NCI-H524 treated with DMSO at 0.1 percent for 48 hours (cell line): Measurements from ENCODE around the gene NRAP.
"Not testable (repeated sequence)": the region's sequence is repeated elsewhere in the genome, so short reads cannot be mapped to it uniquely, and the experiment has no call there.

Source experiments
- DNase-seq: peaks from one replicate; lab custom pipeline; 2025; lab: John Stamatoyannopoulos, UW

The NRAP gene

DNA sequence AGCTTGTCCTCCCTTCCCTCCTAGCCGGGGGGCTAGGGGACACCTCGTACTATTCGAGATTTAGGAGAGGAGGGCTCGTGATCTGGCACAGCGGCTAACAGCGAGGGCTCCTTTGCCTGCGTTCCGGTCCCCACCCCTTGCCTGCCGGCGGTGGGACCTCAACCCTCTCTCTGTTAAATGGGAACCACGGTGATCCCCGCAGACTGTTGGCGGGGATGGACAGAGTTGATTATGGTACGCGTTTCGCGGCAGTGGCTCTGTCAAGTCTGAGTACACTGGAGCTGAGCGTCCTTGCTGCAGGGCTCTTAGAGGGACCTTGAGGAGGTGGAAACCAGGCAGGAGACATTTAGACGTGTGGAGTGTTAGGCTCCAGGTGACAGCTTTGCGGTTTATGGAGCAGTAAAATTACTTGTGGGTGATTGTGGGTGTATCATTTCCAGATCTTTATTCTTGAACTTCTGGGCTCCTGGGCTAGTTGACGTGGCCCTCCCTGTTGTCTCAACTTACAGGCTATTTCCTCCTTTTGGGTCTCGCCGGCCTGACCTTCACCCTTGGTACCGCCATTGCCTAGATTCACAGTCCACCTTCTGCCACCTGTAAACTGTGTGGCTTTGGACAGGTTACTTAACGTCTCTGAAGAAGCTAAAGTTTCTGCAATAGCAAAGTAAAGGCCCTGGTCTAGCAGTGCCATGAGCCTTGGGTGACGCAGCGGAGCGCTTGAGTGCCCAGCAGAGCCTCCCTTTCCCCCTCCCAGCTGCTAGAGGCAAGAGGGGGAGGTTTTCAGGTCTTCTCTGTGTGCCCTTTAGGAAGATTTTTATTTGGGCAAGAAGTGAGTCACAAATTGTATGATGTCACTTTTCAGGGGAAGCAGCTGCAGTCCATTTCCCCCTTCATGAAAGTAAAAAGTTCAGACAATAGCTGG is 16.6 kb upstream of the NRAP start:
- no peak for DNase-seq

DNA sequence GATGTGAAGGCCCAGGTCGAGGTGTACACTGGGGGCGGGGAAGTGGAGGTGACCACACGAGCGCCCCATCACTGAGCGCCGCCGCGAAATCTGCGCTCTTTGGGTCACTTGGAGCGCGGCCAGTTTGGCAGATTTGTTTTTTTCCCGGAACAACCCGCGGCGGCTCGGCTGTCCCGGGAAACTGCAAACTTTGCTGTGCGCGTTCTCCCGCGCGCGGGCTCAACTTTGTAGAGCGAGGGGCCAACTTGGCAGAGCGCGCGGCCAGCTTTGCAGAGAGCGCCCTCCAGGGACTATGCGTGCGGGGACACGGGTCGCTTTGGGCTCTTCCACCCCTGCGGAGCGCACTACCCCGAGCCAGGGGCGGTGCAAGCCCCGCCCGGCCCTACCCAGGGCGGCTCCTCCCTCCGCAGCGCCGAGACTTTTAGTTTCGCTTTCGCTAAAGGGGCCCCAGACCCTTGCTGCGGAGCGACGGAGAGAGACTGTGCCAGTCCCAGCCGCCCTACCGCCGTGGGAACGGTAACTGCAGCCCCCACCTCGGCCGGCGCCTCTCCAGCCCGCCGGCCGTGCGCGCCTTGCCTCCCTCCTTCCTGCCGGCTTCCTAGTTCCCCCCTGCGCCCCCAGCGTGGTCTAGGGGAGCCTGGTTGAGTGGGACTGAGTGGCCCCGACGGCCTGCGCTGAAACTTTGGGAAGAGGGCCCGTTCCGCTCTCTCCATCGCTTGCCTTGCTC is 15.8 kb upstream of the NRAP start, which contains the start of gene CASP7:
TSS of gene CASP7 (plus strand) at position 450 of the 727 bp plus-strand sequence. CDS start 17,582 bp downstream, outside the sequence.
- no peak for DNase-seq

DNA sequence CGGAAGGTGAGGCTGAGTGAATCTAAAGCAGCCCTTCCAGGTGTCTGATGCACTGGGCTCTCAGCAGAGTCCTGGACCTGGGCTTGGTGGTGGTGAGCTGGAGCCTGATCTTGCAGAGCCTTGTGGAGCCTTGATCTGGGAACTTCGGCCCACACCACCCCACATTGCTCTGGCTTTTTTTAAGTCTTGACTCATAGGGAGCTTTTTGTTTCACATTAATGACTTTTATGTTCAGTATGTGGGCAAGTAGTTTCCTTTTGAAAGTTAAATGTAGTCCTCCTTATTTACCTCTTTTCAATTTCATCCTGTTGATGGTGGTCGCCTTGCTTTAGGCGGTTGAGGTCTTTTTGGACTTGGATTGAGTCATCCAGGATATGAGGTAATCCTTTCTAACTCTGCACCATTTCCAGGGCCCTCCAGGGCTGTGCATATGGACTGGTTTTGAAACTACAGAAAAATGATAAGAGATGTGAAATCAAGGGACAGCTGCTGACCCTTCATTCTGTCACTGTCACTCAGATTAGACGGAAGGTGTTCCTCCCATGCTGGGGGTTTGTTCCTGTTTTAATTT is 2.9 kb upstream of the NRAP start:
- DNase-seq = no peak

DNA sequence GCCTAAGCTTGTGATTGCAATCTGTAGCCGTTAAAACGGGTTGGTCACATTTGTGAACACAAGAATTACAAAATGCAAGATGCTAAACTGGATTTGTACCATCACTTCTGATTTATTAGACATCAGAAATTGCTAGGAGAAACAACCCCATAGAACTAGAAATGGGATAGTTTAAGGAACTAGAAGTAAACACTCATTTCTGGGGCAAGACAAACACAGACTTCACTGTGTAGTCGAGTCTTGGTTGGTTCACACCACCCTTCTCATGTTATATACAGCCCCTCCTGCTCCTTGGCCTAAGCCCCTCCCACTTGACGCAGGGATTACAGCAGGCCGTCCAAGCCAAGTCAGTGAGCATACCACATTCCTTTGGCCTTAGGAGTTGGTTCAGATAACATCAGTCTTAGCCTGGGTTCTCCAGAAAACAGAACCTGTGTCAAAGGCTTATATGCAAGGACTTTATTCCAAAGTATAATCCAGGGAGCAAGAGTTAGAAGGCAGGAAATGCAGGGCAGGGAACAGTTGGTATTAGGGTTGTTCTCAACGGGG is 2.0 kb upstream of the NRAP start:
- no peak for DNase-seq

DNA sequence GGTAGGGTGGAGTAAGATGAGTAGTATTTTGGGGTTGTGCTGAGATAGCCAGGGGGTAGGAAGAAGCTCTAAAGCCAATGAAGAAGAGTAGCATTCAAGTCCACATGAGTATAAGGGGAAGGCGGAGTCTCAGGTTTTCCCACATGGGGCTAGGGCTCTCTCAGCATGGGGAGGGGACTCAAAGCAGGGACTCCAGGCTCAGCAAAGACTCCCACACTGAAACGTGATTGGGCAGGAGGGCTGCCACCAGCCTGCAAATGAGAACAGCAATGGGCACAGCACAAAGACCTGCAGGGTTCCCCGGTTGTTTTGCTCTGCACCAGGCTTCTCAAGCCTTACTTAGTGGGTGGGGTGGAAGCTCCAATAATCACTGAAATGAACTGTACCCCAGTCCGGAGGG is 1.5 kb upstream of the NRAP start:
- no peak for DNase-seq

DNA sequence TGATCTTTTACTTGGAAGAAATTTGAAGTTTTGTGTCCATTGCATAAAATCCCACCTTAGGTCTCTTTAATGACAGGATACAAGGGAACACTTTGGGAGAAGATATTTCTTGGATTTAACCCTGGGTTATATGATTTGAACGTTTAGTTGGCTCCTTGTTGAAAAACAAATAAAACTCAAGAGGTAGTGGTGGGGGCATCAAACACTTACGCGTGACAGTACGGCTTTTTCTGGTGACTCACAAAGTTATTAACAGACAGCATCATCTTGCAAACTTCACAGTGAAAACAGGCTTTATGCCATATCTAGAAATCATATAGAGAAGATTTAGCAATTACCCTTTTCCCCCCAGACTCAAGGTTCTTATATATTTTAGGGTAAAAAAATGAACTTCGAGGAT is 699 bp downstream of the NRAP start:
- no peak for DNase-seq

DNA sequence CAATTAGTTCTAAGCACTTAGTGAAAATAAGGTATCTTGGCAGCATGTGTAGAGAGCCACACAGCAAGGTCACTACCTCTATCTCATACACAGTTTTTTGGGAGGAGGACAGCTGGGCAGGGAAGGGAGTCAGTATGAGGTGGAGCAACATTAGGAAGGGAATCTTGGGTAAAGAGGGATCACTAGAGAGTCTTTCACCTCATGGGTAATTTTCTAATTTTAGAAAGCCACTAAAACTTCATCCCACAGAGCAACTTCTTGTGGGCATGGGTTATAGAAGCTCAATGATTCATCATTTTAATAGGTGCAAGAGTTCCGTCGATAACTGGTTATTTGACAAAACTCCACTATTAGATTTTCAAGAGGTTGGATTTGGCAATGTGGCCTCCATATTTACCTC is 2.5 kb downstream of the NRAP start:
- no peak for DNase-seq

DNA sequence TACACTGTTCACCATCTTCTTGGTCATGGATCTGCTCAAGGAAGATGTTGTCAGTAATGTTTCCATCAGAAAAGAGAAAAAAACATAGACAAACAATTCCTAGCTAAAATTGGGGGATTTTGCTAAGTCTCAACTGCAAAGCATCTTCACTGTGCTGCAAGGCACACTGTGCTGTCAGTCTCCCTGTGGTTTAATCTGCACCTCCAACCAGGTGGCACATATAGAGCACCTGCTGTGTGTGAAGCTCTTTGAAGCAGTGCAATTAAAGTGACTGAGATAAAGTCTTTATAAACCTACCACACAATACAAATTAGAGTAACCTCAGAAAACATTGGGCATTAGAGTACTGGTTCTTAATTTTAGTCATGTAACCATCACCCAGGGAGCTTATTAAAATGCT is 6.3 kb downstream of the NRAP start:
- DNase-seq = no peak

DNA sequence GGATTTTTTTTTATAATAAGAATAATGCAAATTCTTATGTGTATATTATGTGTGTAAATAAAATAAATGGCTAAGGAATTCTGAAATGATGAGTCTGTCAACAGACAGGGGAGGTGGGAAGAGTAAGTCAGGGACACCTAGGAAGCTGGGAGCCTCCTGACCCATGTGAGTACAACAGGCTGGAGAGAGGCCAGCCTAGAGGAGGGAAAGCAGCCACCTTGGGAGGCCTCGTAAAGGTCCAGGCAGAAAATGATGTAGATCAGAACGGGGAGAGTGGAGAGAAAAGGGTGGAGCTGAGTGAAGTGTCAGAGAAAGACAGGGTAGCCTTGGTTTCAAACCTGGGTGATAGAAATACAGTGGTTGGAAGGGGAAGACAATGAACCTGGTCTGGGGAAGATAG is 6.9 kb downstream of the NRAP start:
- DNase-seq = no peak

DNA sequence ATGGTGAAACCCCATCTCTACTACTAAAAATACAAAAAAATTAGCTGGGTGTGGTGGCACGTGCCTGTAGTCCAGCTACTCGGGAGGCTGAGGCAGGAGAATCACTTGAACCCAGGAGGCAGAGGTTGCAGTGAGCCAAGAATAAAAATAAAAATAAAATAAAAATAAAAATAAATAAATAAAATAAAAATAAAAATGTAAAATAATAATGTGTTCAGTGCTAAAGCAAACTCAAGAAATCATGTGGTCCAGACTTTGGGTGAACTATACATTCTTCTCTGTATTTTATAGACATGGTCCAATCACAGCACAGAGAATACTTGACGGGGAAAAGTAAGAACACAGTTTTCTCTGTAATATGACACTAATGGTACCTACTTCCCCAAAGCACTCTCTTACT is 11.4 kb downstream of the NRAP start:
- DNase-seq = not testable (repeated sequence)

DNA sequence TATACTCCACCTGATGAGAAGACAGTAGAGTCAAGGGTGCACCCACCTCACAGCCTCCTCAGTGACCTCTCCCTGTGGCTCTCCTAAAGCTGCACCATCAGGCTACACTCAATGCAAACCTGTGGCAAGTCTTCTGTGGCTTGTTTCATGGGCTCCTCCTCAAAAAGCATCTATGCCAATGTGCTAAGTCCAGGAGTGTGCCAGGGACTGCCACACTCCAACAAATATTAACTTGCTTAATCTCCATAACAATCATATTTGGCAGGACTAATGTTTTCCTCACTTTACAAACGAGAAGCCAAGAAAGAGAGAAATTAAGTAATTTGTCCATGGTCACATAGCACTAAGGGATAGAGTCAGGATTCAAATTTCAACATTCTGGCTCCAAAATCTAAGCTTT is 11.9 kb downstream of the NRAP start:
- no peak for DNase-seq

DNA sequence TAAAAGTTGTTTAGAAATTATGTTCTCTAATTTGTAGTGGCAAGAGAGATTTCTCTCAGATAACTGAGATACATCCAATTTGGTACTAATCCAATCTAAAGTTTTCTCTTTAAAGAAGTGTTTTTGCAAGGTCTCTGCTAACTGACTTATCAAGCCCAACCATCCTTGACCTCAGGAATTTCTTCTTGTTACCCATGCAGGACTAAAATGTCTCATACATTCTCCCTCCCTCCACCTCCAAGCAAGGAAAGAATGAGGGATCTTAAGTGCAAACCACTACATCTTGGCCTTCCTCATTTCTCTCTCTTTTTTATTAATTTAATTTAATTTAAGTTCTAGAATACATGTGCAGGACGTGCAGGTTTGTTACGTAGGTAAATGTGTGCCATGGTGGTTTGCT is 12.8 kb downstream of the NRAP start:
- DNase-seq = no peak

DNA sequence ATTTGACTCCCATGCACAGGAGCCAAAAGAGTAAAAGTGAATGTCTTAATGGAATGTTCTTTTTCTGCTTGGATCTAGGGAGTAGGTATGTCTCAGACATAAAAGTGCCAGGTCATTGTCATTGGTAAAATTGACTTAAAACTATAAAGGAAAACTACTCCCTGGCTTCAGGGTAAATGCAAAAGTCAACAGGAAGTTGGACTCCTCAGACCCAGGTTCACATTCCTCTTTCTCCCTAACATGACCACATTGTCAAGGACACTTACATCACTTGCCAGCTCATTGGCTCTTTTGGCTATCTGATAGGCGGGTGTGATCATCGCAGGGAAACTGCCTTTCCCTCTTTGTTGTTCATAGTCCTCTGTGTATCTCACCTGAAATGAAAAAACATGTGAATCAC is 13.7 kb downstream of the NRAP start:
- no peak for DNase-seq

DNA sequence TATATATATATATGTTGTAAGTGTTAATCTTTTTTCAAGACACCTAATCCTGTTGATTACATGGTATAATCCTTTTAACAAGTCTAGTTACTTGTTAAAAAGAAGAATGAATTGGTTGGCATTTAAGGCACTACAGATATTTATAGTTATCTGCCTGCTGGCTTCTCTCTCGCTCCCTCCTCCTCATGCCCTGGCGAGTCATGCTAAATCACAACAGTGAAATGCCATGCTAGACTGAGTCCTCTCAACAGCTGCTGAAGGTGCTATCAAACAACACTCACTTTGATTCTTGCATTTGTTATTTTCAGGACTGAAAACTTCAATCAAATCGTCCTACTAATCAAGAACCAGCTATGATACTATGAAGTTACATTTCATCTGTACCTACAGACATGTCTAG is 15.4 kb downstream of the NRAP start:
- DNase-seq = no peak

DNA sequence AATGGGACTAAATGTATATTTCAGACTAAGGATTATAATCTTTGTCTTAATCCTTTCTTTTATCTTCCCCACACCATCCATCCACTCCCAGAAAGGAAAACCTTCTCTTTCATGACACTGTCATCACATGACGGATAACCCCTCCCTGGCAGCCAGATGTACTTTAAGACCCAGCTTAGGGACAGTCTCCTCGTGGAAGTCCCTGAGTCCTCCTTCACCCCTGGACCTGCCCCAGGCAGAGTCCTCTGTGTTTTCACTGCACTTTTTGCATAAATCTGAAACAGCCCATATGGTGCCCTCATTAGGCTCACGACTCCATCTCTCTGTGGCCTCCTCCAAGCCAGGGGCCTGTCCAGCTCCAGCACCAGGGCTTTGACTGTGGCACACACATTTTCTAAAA is 16.0 kb downstream of the NRAP start:
- no peak for DNase-seq

DNA sequence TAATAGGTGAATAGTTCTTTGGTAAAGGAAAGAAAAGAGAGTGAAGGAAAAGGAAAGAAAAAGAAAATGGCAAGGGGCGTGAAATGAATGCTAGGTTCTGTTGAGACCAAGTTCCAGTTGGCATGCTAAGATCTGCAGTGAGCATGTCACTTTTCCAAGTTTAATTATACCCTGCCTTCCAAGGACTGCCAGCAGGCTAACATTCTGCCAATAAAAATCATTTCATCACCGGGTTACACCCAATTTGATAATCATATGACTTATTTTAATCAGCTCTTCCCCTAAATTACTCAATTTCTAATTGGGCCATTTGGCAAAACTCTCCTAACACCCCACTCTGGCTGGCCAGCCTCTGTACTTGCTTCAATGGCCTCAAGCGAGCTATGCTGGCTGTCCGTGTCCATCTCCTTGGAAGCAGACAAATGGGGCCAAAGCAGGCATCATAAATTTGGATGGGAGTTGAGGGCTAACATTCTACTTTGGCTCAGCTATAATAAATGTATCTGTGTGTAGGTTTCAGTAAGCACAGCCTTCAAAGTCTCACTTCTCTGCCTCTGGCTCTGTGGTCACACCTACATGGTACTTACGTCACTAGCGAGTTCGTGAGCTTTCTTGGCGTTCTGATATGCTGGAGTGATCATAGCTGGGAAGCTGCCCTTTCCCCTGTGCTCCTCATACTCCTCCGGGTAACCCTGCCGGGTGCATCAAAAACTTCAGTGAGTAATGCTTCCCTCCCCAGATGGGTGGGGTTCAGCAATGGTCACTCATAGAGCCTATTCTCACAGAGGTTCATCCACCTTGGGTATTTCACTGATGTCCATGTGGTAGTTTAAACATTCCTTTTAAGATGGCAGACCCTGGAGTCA is 17.3 kb downstream of the NRAP start:
- no peak for DNase-seq

DNA sequence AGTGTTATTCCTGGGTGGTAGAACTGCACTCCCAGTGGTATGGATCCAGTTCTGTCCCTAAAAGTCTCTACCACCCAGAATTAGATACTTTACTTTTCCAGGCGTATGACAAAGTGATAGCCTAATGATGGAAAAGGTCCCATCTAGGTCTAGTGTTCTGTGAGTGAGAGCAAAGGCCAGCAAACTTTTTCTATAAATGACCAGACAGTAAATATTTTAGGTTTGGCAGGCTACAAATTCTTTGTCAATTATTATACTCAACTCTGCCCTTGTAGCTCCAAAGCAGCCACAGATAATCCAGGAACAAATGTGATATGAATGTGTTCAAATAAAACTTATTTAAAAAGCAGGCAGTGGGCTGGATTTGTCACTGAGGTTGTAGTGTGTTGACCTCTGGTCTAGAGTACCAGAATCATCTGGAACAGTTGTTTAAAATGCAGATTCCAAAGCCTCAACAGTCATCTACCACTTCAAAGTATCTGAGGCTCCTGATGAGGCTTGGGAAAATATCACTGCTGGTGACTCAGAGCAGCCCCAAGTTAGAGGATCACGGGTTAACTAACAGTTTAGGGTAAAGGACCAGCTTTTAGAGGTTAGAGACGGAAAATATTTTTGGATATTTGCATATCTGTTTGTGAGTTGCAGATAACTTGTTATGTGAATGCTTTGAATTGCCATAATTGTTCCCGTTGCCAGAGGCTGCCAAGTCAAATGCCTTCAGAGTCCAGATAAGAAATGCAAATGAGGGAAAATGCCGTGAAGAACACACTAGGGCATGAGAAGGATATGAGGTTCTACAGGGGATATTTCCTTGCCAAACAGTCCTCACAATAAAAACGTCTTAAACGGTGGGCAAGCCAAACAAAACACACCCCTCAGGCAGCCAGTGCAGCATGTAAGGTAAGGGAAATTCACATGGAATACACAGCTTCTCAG is 19.4 kb downstream of the NRAP start:
- DNase-seq = no peak

DNA sequence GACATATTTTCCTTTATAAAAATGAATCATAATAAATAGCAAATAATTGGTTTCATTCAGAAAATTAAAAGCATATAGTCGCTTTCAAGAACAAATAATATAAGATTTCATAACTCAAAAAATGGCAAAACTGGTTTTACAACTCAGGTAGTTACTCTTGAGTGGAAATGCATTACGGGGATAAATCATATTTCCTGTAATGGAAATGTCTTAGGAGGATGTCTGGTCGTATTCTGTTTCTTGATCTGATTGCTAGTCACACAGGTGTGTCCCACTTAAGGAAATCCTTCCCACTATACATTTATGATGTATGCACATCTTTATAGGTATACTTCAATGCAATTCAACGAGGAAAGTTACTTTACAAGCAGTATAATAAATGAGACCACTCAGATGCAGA is 20.7 kb downstream of the NRAP start:
- no peak for DNase-seq

DNA sequence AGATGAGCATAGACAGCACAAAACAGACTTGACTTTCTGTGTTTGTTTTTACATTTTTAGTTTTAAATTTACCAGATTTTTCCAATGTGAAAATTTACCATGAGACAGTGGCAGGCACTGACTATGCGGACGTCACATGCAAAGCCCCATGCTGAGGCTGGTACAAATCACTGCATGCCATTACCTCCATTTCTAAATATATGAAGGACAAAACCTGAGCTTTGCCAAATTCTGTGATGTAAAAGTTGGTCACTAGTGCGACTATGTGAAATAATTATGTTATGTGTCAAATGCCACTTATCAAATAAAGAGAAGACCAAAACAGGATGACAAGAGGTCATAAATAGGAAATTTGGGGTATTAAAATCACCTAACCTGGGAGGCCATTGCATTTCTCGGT is 22.1 kb downstream of the NRAP start:
- no peak for DNase-seq

DNA sequence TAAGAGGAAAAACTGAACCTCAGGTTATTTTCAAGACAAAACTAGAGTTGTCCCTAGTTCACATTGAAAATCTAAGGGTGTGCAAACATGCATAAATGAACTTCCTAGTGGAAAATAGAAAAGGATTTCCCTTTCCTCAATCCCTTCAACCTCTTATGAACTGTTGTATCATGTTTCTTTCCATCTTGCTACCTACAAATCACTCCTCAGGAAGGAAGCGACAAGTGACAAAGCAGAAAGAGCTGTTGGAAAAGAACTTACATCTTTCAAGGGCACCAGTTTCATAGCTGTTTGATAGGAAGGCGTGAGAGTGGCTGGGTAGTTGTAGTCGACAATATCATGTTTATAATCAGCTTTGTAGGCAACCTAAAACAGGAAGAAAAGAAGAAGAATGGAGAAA is 23.9 kb downstream of the NRAP start:
- no peak for DNase-seq
